T-cell (primary cell): ENCODE measurements around the gene LRP1B. TPM values are rescaled to one million over a fixed set of nuclear protein-coding genes. Genes with fewer than 3 reads are reported as not detected.

Source experiments
- ATAC-seq, 4 experiments: fragments of 200-7000 bp in 3 of 4; fragments of 150-1000 bp in 1 of 4; cut with Tn5 transposase; replicated peaks in 1 of 4; 1 replicate in 3 of 4; 2 replicates in 1 of 4; pipeline ENCODE4 v1.10.0; 2021; ENCODE audit warnings: moderate library complexity in 3 of 4, mild to moderate bottlenecking in 2 of 4, moderate number of reproducible peaks in 1 of 4
- CTCF ChIA-PET, 2 donors: fragments of 300-600 bp; sonication (Branson Sonifier 250); formaldehyde crosslinking; loops; one replicate each; lab custom pipeline; 2022; ENCODE audit warnings: antibody characterized with exemption in 2 of 2; lab: Charles Lee
- POLR2A ChIA-PET, 2 donors: fragments of 300-600 bp; sonication (Branson Sonifier 250); formaldehyde crosslinking; loops; one replicate each; lab custom pipeline; 2022; ENCODE audit warnings: antibody characterized with exemption in 2 of 2; lab: Charles Lee
- DNase-seq, 35 experiments: peaks; one replicate each; pipeline versions ENCODE4 v3.0.0 to v3.0.0-alpha.2; 2013 to 2023
- H3K27ac ChIP-seq: one replicate; pipeline ENCODE4 v1.5.1; 2013; ENCODE audit warnings: low read length
- H3K27me3 ChIP-seq, 2 experiments: replicated peaks in 1 of 2; 1 replicate in 1 of 2; 2 replicates in 1 of 2; pipeline versions ENCODE4 v1.6.1 to v1.7.0; 2013; ENCODE audit warnings: low read length in 1 of 2, mixed read lengths in 1 of 2; ENCODE audit not compliant: control insufficient read depth in 2 of 2, insufficient read depth in 2 of 2; ENCODE audit errors: extremely low read depth in 1 of 2
- H3K36me3 ChIP-seq, 2 donors: 1 replicate in 1 of 2; 2 replicates in 1 of 2; pipeline versions ENCODE4 v1.6.1 to v1.7.0; 2013; ENCODE audit warnings: low read length in 1 of 2; ENCODE audit not compliant: control insufficient read depth in 2 of 2, insufficient read depth in 1 of 2; ENCODE audit errors: extremely low read depth in 1 of 2
- H3K4me1 ChIP-seq, 2 experiments: 1 replicate in 1 of 2; 2 replicates in 1 of 2; pipeline versions ENCODE4 v1.6.1 to v1.7.0; 2013; ENCODE audit warnings: low read length in 2 of 2, mixed read lengths in 1 of 2; ENCODE audit not compliant: insufficient read depth in 2 of 2, control insufficient read depth in 1 of 2; ENCODE audit errors: extremely low read depth in 1 of 2
- H3K4me3 ChIP-seq, 2 donors: 1 replicate in 1 of 2; 2 replicates in 1 of 2; pipeline versions ENCODE4 v1.5.1 to v1.7.0; 2013; ENCODE audit warnings: mild to moderate bottlenecking in 2 of 2, low read length in 1 of 2, moderate library complexity in 1 of 2; ENCODE audit not compliant: control insufficient read depth in 1 of 2; ENCODE audit errors: extremely low read depth in 1 of 2
- H3K9me3 ChIP-seq: 2 replicates; pipeline ENCODE4 v1.7.0; 2013
- H3K27ac Mint-ChIP-seq, 2 donors: one replicate each; pipeline ENCODE4 v1.8.0; 2020 to 2021; ENCODE audit warnings: mild to moderate bottlenecking in 2 of 2, mixed read lengths in 2 of 2
- H3K27me3 Mint-ChIP-seq, 2 donors: one replicate each; pipeline ENCODE4 v1.8.0; 2021 to 2022; ENCODE audit warnings: mixed read lengths in 2 of 2
- H3K36me3 Mint-ChIP-seq: one replicate; pipeline ENCODE4 v1.8.0; 2021; ENCODE audit warnings: mixed read lengths
- H3K4me1 Mint-ChIP-seq, 3 donors: one replicate each; pipeline ENCODE4 v1.8.0; 2020 to 2022; ENCODE audit warnings: mixed read lengths in 3 of 3, mild to moderate bottlenecking in 1 of 3
- H3K4me3 Mint-ChIP-seq, 3 donors: one replicate each; pipeline ENCODE4 v1.8.0; 2020 to 2022; ENCODE audit warnings: mild to moderate bottlenecking in 3 of 3, mixed read lengths in 3 of 3, moderate library complexity in 3 of 3
- H3K9me3 Mint-ChIP-seq, 3 donors: one replicate each; pipeline ENCODE4 v1.8.0; 2020 to 2022; ENCODE audit warnings: mixed read lengths in 3 of 3
- WGBS: methylation state at CpG from one replicate; pipeline ENCODE4 v1.1.5; 2013; ENCODE audit warnings: missing lambda C conversion rate; ENCODE audit not compliant: insufficient coverage; 5-methylcytosine and 5-hydroxymethylcytosine counted together
- total RNA-seq, 35 experiments: library from RNA in 6 of 35; stranded (reverse) in 6 of 35; fragments of 120-200 nt in 1 of 35; gene quantifications; one replicate each; pipeline versions ENCODE4 v1.2.1 to v1.2.4 and lab custom pipeline; 2013 to 2026

Gene LRP1B
- total RNA-seq, 5 donors from 2014 or later (not counting 1 experiment from before 2014, with no cell fraction given), result not detected

GRCh38 chr2:140580532-140581151, 1550.2 kb downstream of the LRP1B start:
- no peak overlapping the region for H3K27ac Mint-ChIP-seq
- Histone ChIP-seq H3K9me3 (no peaks in the 10 kb centered on the region), H3K27ac (no peak overlapping the region), H3K27me3 (no peaks in the 10 kb centered on the region), H3K4me3 (no peak overlapping the region), H3K4me1 (no peaks in the 10 kb centered on the region), H3K36me3 (no peaks in the 10 kb centered on the region)
- no peak overlapping the region for H3K4me3 Mint-ChIP-seq
- peaks cover 5 to 28% (median 11%) of the 10 kb centered on the region in 3 donors for H3K9me3 Mint-ChIP-seq
- no peak for DNase-seq
- ChIA-PET CTCF (no interaction called here), POLR2A (no interaction called here)
- H3K36me3 Mint-ChIP-seq, result no peaks in the 10 kb centered on the region
- ATAC-seq, result no peak
- WGBS, result 60% methylated on average over 1 of the region's 2 CpGs
- H3K27me3 Mint-ChIP-seq, result no peaks in the 10 kb centered on the region
- no peaks in the 10 kb centered on the region for H3K4me1 Mint-ChIP-seq

- no peak overlapping the region for H3K4me3 Mint-ChIP-seq
- ChIA-PET POLR2A (no interaction called here), CTCF (no interaction called here)
- no peak overlapping the region for H3K27ac Mint-ChIP-seq
- no peak overlapping the region for H3K4me3 ChIP-seq
- H3K27me3 Mint-ChIP-seq, result no peaks in the 10 kb centered on the region
- H3K4me1 ChIP-seq, result no peaks in the 10 kb centered on the region
- ATAC-seq (no peak), DNase-seq (no peak)
- no CpG with 5 or more reads among the region's 2 CpGs for WGBS
- H3K4me1 Mint-ChIP-seq, result no peaks in the 10 kb centered on the region
- no peaks in the 10 kb centered on the region for H3K9me3 ChIP-seq
- no peaks in the 10 kb centered on the region for H3K36me3 ChIP-seq
- no peak overlapping the region for H3K27ac ChIP-seq
- H3K36me3 Mint-ChIP-seq, result no peaks in the 10 kb centered on the region
- no peaks in the 10 kb centered on the region for H3K27me3 ChIP-seq
- H3K9me3 Mint-ChIP-seq, result peaks cover 5 to 28% (median 13%) of the 10 kb centered on the region in 3 donors
Measured at GRCh38 chr2:140577453-140577852, 1553.4 kb downstream of the LRP1B start.

GRCh38 chr2:140567734-140568133, 1563.1 kb downstream of the LRP1B start:
- Histone ChIP-seq H3K27ac (no peak overlapping the region), H3K4me3 (no peak overlapping the region), H3K9me3 (no peaks in the 10 kb centered on the region), H3K27me3 (no peaks in the 10 kb centered on the region), H3K36me3 (no peaks in the 10 kb centered on the region), H3K4me1 (no peaks in the 10 kb centered on the region)
- 80% methylated on average over 1 of the region's 2 CpGs for WGBS
- Mint-ChIP-seq H3K9me3 (peaks cover 0 to 19% (median 6%) of the 10 kb centered on the region in 3 donors), H3K27ac (no peak overlapping the region), H3K36me3 (no peaks in the 10 kb centered on the region), H3K27me3 (no peaks in the 10 kb centered on the region), H3K4me3 (no peak overlapping the region), H3K4me1 (no peaks in the 10 kb centered on the region)
- POLR2A ChIA-PET, result no interaction called here
- ATAC-seq (no peak), DNase-seq (no peak)
- CTCF ChIA-PET, result no interaction called here

- Mint-ChIP-seq H3K27me3 (no peaks in the 10 kb centered on the region), H3K36me3 (no peaks in the 10 kb centered on the region), H3K27ac (no peak overlapping the region), H3K4me1 (no peaks in the 10 kb centered on the region), H3K4me3 (no peak overlapping the region), H3K9me3 (peaks cover 0 to 12% (median 6%) of the 10 kb centered on the region in 3 donors)
- H3K4me1 ChIP-seq, result no peaks in the 10 kb centered on the region
- no CpG with 5 or more reads among the region's 3 CpGs for WGBS
- no peaks in the 10 kb centered on the region for H3K9me3 ChIP-seq
- no peak for ATAC-seq
- no peak overlapping the region for H3K4me3 ChIP-seq
- no peak overlapping the region for H3K27ac ChIP-seq
- ChIA-PET CTCF (no interaction called here), POLR2A (no interaction called here)
- no peak for DNase-seq
- H3K36me3 ChIP-seq, result no peaks in the 10 kb centered on the region
- H3K27me3 ChIP-seq, result no peaks in the 10 kb centered on the region
Measured at GRCh38 chr2:140565756-140566155, 1565.1 kb downstream of the LRP1B start.

GRCh38 chr2:140555701-140556100, 1575.1 kb downstream of the LRP1B start:
- Mint-ChIP-seq H3K4me1 (no peaks in the 10 kb centered on the region), H3K4me3 (no peak overlapping the region), H3K9me3 (peaks cover 6 to 15% (median 9%) of the 10 kb centered on the region in 3 donors), H3K27me3 (no peaks in the 10 kb centered on the region), H3K36me3 (no peaks in the 10 kb centered on the region), H3K27ac (no peak overlapping the region)
- POLR2A ChIA-PET, result no interaction called here
- ATAC-seq, result no peak
- WGBS, result no CpG with 5 or more reads among the region's 2 CpGs
- H3K9me3 ChIP-seq, result no peaks in the 10 kb centered on the region
- DNase-seq, result no peak
- no peak overlapping the region for H3K27ac ChIP-seq
- H3K4me1 ChIP-seq, result no peaks in the 10 kb centered on the region
- H3K27me3 ChIP-seq, result no peaks in the 10 kb centered on the region
- CTCF ChIA-PET, result no interaction called here
- H3K36me3 ChIP-seq, result no peaks in the 10 kb centered on the region
- H3K4me3 ChIP-seq, result no peak overlapping the region

- no peak overlapping the region for H3K27ac Mint-ChIP-seq
- no peaks in the 10 kb centered on the region for H3K36me3 Mint-ChIP-seq
- ATAC-seq (no peak), DNase-seq (no peak)
- Histone ChIP-seq H3K4me1 (no peaks in the 10 kb centered on the region), H3K4me3 (no peak overlapping the region), H3K27ac (no peak overlapping the region), H3K27me3 (no peaks in the 10 kb centered on the region), H3K9me3 (no peaks in the 10 kb centered on the region), H3K36me3 (no peaks in the 10 kb centered on the region)
- 60% methylated on average over 1 of the region's 3 CpGs for WGBS
- CTCF ChIA-PET, result no interaction called here
- H3K27me3 Mint-ChIP-seq, result no peaks in the 10 kb centered on the region
- POLR2A ChIA-PET, result no interaction called here
- H3K9me3 Mint-ChIP-seq, result peaks cover 3 to 15% (median 8%) of the 10 kb centered on the region in 3 donors
- H3K4me1 Mint-ChIP-seq, result no peaks in the 10 kb centered on the region
- H3K4me3 Mint-ChIP-seq, result no peak overlapping the region
Measured at GRCh38 chr2:140552634-140553033, 1578.2 kb downstream of the LRP1B start.

- H3K4me3 Mint-ChIP-seq, result no peak overlapping the region
- H3K36me3 Mint-ChIP-seq, result no peaks in the 10 kb centered on the region
- DNase-seq (no peak), ATAC-seq (no peak)
- Histone ChIP-seq H3K9me3 (no peaks in the 10 kb centered on the region), H3K4me1 (no peaks in the 10 kb centered on the region), H3K27ac (no peak overlapping the region), H3K4me3 (no peak overlapping the region), H3K27me3 (no peaks in the 10 kb centered on the region), H3K36me3 (no peaks in the 10 kb centered on the region)
- ChIA-PET POLR2A (no interaction called here), CTCF (no interaction called here)
- H3K4me1 Mint-ChIP-seq, result no peaks in the 10 kb centered on the region
- WGBS, result no CpG with 5 or more reads among the region's 1 CpG
- peaks cover 6 to 15% (median 7%) of the 10 kb centered on the region in 3 donors for H3K9me3 Mint-ChIP-seq
- H3K27me3 Mint-ChIP-seq, result no peaks in the 10 kb centered on the region
- H3K27ac Mint-ChIP-seq, result no peak overlapping the region
Measured at GRCh38 chr2:140551287-140551686, 1579.5 kb downstream of the LRP1B start.
